SHP77 (cell line): ENCODE measurements around the gene ITSN1.

Source experiments
- DNase-seq, 2 experiments: peaks; one replicate each; lab custom pipeline; 2025; lab: John Stamatoyannopoulos, UW

Gene ITSN1

DNA sequence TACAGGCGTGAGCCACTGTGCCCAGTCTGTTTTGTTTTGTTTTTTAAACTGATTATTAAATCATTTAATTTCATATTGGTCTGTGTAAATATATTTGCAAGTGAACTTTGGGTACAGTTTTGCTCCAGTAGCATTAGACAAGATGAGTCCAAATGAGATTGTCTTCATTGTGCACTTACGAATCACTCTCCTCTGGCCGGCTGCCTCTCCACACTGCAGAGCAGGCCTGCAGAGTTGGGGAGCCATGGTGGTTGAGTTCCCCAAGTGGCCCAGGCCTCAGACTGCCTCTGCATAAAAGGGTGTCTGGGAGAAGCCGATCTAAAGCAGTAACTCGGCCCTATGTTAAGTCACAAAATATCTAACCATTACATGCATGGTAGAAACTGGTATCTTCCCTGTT, 198.5 kb downstream of the ITSN1 start:
- no peak for DNase-seq

DNA sequence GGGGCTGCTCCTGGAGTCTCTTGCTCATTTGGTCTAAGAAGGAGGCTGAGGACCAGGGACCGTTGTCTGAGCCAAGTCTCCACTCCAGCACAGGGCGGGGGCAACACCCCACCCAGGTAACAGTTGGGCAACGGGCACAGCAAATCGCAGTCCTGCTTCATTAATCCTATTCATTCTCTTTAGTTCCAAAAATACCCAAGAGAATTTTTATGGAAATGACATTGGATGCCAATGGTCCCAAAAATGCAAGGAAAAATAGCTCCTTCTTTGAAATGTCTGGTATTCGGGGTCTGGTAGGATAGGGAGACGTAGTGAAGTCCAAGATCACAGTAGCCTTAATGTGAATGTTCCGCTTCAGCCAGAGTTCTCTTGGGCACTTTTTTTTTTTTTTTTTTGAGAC, 199.3 kb downstream of the ITSN1 start:
- no peak for DNase-seq

DNA sequence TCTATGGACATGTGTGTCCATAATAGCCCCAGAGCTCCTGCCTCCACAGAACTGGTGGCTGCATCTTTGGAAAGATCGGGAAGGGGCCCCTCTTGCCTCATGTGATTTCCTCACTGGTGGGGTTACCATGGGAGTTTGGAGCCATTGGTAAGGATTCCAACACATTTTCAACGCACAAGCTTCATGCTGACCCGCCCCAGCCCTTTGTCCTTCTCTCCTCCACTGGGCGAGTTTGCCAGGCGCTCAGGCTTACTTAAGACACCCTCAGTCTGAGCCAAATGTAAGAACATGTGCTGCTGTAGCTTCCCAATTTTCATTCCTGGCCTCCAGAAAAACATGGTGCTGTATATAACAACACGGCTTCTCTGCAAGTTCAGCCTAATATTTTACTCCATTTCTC, 200.9 kb downstream of the ITSN1 start:
- no peak for DNase-seq

DNA sequence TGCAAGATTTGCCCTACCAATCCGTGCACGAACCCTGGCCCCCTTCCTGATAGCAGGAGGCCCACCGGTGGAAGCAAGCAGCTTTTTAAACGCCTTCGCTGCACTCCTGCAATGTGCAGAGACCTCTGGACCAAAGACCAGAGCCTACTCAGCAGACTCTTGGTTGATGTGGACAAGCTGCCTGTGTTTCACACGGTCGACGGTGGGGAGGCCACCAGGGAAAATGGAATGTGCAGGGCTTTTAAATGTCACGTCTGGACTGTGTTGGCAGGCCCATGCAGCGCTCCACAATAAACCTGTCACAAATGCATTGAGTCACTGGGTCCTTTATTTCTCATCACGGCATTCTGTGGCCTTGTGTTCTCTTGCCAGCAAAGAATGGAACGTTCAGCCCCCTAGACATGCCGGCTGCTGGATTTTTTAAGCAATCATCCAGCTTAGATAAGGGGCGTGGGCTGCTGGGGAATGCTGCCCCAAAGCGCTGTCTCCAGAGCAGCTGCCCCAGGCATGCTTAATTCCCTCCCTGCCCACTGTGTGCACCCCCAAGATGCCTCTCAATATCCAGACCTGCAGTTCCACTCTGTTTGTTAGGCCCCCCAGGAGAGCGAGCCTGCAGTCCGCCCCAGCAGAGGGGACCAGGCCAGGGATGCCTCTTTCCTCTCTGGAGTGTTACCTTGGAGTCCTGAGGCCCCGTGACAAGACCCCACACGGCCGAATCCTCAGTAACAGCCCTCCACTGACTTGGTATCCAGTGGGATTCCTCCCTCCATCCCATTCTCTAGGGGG, 202.0 kb downstream of the ITSN1 start:
- DNase-seq, result no peak

DNA sequence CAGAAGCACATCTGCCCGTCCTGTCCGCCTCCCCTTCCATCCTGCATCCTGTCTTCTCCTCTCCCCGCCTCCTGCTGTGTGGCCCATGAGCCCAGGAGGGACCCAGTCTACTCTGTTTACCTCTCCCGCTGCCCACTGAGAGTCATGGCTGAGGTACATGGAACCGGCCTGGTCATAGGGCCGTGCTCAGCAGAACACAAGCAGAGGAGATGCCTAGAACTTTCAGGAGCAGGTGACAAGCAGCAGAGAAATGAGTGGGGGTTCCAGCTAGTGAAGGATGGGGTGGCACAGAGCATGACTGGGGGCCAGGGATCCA, 202.5 kb downstream of the ITSN1 start:
- DNase-seq, result no peak

DNA sequence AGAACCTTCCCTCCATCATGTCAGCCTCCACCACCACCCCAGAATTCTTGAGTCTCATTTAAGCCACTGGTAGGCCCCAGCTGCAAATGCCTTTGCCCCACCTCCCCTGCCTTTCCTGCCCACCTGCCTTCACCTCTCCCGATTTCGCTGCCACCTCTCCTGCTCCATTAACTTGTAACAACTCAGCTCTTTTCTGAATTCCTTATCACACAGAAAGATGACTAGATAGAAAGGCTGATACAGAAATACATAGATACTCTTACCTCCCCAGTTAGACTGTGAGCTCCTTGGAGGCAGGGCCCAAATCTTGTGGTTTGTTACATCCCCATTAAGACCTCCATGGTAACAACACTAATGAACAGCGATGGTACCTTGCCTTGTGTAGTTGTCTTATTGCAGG, 203.8 kb downstream of the ITSN1 start:
- DNase-seq, result no peak

DNA sequence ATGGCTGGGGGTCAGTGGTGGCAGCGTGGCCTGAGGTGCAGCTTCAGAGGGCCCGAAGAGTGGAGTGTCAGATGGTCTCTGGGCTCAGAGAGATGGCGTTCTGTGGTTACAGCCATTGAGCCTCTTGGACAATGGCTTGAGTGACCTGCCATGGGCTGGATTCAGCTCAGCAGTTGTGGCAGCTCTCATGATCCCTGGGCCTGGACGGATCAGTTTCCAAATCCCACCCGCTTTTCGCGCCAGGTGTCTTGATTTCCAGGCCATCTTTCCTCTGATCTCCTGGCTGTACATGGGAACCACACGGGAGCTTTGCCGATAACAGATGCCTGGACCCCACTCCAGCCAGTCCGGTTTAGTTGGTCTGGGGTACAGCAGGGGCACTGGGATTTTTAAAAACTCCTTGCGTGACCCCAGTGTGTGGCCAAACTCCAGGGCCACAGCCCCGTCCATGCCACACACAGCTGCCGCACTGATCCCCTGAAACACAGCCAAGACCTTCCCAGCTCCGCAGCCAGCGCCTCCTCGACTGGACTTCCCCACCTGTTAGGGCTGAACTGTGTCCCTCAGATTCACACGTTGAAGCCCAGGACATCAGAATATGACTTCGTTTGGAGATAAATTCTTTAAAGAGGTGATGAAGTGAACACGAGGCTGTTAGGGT, 205.4 kb downstream of the ITSN1 start:
- DNase-seq, result peak; percentile 15 to 48

DNA sequence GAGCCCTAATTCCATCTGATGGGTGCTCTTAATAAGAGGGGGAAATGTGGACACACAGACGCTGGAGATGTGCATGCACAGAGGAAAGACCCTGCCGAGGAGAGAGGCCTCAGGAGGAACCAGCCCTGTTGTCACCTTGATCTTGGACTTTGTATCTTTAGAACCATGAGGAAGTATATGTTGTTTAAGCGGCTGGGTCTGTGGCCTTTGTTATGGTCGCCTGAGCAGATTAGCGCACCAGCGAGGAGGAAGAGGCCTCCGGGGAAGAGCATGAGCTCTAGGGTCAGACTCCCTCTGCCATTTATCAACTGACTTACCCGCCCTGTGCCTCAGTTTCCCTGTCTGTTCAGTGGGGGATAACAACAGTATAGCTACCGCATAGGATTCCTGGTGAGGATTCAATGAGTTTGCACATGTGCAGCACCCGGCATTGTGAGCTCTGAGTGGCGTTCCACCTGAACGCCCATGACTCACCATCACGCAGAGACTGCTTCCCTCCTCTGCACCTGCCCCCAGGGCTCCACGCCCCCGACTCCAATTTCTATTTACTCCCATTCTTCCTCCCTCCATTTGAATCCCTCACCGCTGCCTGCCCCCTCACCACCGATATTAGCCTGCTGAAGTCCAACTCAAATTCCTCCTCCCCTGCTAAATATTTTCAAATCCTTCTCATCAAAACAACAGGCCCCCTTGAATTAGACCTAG, 206.1 kb downstream of the ITSN1 start:
- peak; percentile 78 to 82 for DNase-seq

DNA sequence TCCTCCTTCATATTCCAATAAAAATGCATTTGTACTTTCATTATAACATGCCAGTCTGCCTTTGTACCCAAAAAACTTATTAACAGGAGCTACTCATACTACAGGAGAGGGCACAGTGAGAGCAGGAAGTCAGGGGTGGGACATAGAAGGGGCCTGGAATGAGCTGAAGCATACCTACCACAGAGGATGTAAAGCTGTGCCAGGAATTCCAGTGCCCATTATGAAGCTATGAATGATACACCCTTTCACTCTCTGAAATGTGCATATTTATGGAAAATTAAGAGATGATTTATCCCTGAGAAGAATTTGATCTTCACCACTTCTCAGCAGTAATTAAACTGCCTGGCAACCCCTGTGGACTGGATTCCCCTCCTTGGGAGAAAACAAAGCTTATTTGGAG, 207.5 kb downstream of the ITSN1 start:
- DNase-seq, result no peak

DNA sequence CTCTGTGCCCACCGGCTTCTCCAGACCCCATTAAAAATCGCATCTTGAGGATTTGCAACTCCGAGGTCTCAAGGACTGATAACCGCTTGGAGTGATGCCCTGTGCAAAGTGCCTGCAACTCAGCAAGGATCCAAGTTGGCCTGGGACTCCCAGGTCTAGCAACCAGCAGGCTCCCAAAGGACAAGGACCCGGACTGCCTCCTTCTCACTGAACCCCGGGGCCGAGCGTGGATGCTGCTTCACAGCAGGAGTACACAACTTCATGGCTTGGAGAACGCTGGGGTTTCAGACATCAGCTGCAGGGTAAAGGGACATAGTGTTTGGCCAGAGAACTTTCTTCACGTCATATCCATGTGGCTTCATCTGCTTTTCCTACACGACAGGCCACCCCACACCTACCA, 208.1 kb downstream of the ITSN1 start:
- DNase-seq, result no peak

DNA sequence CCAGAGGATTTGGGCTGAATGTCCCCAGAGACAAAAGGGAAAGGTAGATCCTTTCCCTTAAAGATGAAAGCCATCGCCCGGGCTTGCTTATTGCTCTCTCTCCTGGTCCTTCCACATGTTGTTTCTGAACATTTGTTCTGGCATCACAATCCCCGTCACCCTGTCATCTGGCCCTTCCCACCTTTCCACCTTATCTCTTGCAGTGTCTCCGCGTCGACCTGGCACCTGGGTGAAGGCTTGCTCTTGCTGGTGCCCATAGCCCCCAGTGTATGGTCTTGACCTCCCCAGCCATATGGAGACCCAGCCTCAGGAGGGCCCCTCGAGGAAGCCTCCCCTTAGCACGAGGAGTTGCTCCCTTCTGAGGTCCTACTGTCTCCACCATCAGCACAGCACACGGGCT, 208.7 kb downstream of the ITSN1 start:
- no peak for DNase-seq

DNA sequence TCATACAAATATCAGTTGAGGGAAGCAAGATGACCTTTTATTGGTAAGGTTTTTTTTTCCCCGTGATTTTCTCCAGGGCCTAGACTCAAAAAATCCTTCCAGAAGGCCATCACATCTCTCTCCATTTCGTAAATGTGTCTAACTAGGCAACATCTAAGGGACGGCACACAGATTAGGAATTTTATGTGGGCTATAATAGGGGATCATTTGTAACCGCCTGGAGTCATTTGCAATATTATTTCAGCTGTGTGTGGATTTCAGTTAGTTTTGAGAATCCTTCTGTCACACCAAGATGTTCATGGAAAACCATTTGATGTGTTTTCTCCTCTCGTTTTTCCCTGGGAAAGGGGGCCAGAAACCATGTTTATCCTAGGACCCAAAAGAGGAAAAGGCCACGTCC, 210.2 kb downstream of the ITSN1 start:
- no peak for DNase-seq

DNA sequence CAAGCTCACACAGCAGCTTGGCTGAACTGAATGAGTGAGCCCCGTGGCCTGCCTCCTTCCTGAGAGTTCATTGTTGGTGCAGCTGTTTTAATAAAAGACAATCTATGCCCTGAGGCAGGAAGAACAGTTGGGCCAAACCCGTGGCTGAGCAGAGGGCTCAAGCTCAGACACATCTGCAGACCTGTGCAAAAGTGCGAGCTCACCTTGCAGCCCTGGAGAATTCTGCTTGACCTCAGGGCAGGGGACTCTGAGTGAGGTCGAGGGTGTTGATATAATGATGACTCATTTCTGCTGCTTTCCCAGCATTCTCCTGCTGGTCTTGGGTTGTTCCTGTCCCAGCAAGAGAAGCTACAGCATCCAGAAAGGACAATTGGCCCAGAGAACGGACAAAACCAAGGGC, 212.3 kb downstream of the ITSN1 start:
- DNase-seq, result peak; percentile 40 to 51

DNA sequence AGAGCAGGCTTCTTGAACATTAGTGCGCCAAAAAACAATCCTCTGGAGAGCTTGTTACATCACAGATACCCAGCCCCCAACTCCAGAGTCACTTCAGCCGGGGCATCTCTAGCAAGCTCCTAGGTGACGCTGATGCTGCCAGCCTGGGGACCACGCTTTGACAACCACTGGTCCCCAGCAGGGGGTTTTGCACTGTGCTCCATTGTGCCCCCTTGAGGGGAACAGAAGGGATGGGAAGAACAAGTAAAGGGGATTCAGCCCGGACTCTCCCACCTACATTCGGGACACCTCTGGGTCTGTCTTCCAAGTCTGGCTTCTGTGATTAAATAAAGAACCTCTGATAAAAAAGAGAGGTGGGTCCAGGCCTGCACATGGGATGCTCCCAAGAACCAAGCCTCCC, 212.9 kb downstream of the ITSN1 start:
- no peak for DNase-seq

DNA sequence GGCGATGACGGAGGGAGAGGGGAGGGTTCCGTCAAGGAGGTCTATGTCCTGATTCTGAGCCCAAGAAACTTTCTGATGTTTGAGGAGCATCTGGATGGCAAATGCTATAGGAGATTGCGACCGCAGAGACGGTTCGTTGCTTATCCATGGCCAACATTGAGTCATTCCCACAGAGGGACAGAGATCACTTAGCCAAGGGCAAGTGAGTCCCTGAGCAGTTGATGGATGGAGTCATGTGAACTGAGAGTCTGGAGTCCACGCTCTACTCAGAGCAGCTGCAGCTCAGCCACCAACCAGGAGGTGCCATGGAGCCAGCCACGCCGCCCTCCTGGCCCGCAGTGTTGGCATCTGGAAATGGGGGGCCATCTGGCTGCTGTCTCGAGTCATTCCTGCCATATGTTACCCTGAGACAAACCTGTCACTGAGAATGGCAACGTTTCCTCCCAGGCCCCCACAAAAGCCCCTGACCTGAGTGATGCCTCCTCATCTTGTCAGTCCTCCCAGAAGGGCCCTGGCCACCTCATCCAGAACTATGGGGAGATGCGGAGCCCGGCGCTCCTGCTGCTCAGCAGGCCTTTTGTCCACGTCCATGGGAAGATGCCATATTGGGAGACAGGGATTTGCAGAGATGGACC, 214.7 kb downstream of the ITSN1 start:
- no peak for DNase-seq

DNA sequence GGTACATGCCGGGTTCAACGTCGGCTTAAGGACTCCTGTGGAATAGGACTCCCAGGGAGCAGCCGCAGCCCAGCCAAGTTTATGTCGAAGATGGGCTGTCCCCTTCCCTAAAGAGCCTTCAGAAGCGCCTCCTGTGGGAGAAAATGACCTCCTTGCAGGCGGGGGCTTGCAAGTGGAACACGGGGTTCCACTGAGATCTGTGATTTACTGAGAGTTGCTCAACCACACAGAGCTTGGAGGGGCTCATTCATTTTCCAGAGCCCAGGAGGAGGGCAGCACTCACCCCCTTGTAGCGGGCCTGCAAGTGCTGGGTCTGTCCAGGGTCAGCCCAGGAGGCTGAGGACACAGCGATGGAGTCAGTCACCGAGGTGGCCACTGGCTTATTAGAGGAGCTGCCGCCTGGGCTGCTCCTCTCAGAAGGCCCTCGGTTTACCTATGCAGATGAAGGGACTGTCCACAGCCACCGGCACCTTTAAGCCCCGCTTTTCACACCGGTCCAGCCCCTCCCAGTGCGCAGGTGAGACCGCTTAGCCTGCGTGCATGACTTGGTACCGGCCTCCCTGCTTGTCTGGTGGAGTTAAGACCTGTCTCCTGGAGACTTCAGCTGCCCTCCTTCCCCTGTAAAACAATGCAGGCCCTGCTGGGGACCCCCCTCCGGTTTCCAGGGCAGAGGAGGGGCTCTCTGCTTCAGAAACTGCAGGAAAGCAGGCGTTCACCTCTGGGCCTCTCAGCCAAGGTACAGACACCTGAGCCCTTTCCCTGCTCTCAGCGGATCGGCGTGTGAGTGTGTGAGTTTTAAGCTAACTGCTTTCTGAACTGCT, 215.8 kb downstream of the ITSN1 start:
- DNase-seq, result no peak

DNA sequence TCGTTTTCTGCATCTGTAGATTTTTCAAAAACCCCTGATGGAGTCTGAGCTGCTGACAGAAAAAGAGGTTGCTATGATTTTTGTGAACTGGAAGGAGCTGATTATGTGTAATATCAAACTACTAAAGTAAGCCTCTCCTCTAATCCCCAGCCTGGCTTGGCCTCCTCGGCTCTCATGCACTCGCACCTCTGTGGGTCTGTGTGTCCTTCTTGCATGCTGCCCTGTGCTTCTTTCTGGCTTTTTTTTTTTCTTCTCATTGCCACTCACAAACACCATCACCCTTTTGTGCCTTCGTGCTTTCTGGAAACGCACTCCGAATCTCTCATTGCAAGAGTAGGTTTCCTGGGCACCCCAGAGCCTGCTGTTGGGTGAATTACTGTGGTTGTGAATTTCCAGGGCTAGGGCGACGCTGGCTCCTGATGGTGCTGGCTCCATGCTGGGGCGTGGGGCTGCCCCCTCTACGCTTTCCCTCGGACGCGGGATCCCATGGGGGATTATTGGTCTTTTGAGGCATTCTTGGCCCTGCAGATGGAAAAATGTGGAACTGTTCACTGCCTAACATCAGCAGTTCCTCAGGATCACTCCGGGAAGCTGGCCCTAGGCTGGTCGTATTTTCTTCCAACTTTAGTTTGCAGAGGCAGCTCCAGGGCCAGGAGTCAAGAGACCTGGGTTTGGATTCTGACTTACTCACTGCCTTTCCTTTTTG, 216.5 kb downstream of the ITSN1 start:
- DNase-seq, result no peak

DNA sequence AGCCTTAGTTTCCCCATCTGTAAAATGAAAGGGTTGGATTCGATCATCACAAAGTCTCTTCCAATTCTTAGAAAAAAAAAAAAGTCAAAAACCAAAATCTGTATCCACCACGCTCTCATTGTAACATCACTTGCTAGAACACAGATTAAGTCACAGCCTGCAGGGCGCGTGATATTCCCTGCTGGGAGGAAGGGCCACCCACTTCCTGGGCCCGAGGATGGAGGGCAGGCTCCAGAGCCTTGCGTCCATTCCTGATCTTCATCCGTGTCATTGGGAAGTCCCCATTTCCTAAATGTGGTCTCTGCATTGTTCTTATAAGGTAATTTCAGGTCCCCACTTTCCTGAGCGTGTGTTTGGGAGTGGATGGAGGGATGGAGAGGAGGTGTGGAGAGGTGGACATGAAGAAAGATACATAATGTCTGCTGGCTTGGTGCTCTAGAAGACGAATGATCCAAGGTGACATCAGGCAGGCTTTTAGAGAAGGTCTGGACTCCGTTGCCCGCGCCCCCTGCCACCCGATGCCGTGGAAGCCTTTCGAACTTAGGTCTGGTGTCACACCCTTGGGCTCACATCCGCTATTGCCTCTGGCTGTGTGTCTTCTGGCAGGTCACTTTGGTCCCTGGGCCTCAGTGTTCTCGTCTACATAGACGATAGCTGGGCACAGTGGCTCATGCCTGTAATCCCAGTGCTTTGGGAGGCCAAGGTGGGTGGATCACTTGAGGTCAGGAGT, 217.2 kb downstream of the ITSN1 start:
- no peak for DNase-seq

DNA sequence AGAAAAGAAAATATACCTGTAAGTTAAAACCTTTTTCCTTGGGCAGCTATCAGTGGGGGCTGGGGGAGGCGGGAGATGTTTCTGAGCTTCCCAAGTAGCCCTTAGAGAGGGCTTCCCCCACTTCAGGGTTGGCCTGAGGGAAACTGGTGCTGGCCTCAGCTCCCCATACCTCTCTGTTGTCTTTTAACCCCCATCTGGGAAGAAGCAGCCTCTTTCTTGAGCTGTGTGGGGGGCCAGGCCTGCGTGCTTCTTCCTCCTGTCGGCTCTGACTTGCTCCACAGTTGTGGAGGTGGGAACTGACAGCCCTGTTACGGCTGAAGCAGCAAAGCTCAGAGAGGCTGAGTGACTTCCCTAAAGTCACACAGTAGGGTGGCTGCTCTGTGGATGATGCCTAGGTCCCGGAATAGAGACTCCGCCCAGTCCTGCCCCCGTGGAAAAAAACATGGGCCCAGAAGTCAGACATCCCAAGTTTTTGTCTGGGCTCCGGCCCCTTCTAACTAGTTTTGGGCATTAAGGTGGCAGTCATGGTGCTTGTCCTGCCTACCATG, 218.1 kb downstream of the ITSN1 start:
- DNase-seq, result no peak

DNA sequence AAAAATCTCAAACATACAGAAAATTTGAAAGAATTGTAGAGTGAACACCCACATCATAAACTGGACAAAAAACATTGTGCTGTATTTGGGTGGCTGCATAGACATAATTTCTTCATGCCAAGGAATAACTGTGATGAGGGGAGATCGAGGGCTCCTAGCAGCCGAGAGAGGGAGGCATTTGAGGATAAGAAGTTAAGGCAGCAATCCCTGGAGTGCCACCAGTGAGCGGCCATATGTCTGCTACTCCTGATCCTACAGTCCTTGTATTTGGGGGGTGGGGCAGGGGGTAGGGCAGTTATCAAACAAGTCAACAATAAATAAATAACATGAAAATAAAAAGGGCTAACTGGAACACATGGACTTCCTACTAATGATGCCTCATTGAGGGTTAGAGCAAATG, 218.8 kb downstream of the ITSN1 start:
- DNase-seq, result no peak
